Testis (tissue), 2 donors: ENCODE data around the gene IL1RAPL1.

Experiments
- POLR2A ChIP-seq: fragments of 450-650 bp; IDR thresholded peaks from one replicate; pipeline ENCODE4 v1.6.1; 2017; ENCODE audit warnings: antibody characterized with exemption, mild to moderate bottlenecking, moderate library complexity
- TF ChIP-seq, protein P1 (sequence below), 3 experiments: fragments of 450-650 bp in 2 of 3; fragments of 200-600 bp in 1 of 3; sonication (generic) in 1 of 3; IDR thresholded peaks; one replicate each; pipeline ENCODE4 v1.5.1; 2016 to 2019; ENCODE audit warnings: antibody characterized with exemption in 3 of 3, mild to moderate bottlenecking in 2 of 3, moderate library complexity in 1 of 3

DNA sequence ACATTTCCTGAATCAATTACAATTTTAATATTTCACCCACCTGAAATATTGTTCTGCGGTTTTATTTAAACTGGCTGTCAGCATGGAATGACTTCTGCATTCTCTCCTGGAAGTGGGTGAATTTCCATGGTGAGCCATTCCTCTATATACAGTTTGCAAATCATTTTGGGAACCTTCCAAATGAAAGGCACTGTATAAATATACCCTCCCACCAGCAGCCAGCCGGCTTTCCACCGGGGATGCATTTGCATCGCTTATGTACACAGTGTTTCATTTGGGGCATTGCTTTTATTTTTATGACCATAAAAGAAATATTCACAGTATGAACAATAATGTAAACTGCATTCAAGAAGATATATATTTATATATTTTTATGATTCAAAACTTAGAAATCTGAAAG lies 4.7 kb upstream of the IL1RAPL1 start:
- TF ChIP-seq, protein P1, sequence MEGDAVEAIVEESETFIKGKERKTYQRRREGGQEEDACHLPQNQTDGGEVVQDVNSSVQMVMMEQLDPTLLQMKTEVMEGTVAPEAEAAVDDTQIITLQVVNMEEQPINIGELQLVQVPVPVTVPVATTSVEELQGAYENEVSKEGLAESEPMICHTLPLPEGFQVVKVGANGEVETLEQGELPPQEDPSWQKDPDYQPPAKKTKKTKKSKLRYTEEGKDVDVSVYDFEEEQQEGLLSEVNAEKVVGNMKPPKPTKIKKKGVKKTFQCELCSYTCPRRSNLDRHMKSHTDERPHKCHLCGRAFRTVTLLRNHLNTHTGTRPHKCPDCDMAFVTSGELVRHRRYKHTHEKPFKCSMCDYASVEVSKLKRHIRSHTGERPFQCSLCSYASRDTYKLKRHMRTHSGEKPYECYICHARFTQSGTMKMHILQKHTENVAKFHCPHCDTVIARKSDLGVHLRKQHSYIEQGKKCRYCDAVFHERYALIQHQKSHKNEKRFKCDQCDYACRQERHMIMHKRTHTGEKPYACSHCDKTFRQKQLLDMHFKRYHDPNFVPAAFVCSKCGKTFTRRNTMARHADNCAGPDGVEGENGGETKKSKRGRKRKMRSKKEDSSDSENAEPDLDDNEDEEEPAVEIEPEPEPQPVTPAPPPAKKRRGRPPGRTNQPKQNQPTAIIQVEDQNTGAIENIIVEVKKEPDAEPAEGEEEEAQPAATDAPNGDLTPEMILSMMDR (IDR thresholded peaks at IDR 0.05): no peak
- no peak for TF ChIP-seq POLR2A
